Hematopoietic multipotent progenitor cell (in vitro differentiated cells): ENCODE results near the gene RPL23. TPM values are rescaled to one million over a fixed set of nuclear protein-coding genes. Genes with fewer than 3 reads are reported as not detected.

ENCODE experiments used
- DNase-seq, 3 donors: peaks; one replicate each; pipeline ENCODE4 v3.0.0-alpha.2; 2011 to 2015; ENCODE audit warnings: low read depth in 2 of 3, low spot score in 2 of 3
- total RNA-seq: library from RNA; depleted of rRNA; stranded (reverse); fragments of >200 nt; gene quantifications from one replicate; pipeline ENCODE4 v1.2.3, GENCODE V29; 2012

Gene RPL23
- total RNA-seq, 1 donor: 1,418 TPM

DNA sequence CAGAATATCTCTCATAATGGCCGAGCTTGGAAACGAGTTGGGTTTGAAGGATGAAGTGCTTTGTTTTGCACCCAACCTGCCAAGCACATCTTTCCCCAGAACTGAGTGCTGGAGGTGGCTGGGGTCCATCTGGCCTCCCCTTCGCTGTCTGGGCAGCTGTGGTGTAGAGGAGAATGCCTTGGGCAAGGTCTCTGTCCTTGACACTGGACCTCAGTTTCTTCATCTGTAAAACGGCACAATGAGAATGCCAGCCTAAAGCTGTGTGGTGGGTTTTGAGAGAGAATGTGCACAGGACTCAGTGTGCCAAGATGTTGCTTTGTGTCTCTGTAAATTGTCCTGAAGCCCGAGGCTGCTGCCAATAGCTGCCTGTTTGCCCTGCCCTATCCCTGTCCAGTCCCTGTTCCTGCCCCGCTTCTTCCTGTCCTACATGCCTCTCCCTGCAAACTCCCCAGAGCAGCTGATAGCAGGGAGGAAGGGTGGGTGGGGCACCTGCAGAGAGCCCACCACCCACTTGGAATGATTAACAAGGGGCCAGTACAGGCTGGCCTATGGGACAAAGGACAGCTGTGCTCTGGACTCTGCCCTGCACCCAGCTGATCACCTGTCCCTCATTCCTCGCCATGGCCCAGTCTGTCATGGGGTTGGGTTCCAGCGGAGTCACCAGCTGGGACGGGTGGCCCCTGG is 31.7 kb upstream of the RPL23 start:
- no peak for DNase-seq

DNA sequence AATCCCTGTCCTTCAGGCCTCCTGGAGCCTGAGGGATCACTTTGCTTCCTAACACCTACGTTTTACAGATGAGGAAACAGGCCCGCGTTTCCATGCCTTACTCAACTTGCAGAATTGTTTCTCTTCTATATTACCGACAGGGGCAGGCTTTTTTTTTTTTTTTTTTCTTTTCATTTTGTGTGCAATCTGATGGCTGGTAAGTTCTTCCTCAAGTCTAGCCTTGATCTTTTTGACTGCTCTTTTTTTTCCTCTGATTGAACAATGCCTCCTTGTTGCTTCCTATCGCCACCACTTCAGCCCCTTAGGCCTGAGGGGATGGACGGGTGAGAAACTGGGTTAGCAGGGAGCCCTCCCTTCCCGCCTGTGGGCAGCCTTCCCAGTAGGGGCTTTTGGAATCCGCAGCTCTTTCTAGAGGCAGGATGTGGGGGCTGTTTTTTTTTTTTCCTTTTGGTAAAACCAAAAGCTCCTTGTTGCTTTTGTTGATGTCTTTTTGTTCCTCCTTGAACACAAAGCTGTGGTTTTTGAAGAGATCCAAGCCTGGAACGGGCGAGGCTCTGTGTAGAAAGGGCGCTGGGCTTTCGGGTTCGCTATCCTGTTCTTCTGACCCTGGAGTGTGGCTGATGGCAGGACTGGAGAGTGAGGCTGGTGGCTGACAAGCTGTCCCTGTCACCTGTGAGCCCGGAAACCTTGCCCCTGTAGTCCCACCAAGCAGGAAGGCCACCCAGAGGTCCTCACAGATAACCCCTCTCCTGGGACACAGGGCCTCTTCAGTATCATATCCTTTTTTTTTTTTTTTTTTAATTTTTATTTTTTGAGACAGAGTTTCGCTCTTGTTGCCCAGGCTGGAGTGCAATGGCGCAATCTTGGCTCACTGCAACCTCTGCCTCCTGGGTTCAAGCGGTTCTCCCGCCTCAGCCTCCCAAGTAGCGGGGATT is 30.3 kb upstream of the RPL23 start:
- DNase-seq: peak in 1 of 3 donors; percentile 23

DNA sequence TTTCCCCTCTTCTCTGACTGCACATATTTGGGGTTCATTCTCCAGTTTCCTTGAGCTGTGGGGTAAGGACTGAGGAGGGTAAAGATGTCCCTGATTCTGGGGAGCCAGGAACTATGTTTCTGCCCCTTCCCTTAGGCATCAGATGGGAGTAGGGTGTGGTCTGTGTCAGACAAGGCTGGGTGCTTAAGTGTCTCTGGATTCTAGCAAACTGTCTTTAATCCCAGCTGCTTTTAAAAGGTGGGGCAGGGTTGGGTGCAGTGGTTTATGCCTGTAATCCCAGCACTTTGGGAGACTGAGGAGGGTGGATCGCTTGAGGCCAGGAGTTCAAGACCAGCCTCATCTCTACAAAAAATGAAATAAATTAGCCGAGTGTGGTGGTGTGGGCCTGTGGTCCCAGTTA is 29.3 kb upstream of the RPL23 start:
- DNase-seq: no peak

DNA sequence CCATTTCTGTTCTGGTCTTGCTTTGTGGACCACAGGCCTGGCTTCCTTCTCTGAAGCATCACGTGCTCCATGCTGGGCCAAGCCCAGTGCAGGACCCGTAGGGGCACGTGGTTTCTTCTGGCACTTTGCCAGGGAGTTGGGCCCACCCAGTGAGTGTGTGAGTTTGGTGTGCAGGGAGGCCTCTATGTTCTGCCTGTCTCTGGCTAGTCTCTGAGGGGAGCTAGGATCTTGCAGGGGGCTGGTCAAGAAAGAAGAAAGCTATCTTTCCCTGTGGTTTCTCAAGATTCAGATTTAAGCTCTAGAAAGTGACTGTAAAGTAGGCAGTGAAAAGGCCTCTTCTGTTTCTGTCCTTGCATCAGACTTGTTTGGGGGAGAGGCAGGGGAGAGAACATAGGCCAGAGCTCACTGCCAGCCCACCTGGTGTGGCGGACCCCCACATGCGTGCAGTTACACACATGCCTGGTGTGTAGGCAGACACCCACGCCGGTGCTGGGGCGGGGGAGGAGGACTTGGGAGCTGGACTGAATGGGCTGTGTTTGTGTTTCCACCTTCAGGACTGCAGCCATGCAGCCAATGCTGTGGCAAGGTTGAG is 28.2 kb upstream of the RPL23 start:
- DNase-seq: peak in 2 of 3 donors; percentile 70 to 75

GRCh38 chr17:38879878-38880665 is 26.6 kb upstream of the RPL23 start:
- DNase-seq: no peak

DNA sequence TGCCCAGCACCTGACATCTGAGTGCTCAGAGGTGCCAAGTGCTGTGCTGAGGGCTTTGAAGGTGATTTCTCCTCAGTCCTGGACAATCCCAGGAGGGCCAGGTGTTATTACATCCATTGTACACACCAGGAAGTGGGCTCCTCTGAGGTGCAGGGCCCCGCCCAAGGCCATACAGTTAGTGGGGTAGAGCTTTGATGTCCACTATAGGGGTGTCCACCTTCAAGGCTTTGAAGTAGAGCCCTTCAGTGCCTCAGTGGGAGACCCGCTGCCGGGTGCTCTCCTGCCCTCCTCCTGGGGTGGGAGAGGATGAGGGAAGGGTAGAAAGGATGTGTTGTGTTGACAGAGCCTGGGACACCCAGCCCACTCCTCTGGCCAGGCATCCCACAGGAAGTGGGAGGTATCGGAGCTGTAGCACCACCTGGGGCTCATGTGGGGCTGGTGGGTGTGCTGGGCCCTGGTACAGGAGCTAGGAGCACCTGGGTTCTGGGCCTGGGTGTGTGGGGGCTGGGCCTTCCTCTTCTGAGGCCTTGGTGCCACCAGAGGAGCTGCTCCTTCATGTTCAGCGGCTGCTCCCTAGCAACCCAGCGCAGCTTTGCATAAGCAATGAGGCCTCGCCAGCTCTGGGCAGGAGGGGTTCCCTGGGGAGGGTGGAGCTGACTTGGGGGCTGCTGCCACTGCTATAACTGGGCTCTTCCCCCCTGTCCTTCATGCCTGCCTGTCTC is 23.8 kb upstream of the RPL23 start:
- DNase-seq: peak in 1 of 3 donors; percentile 53

DNA sequence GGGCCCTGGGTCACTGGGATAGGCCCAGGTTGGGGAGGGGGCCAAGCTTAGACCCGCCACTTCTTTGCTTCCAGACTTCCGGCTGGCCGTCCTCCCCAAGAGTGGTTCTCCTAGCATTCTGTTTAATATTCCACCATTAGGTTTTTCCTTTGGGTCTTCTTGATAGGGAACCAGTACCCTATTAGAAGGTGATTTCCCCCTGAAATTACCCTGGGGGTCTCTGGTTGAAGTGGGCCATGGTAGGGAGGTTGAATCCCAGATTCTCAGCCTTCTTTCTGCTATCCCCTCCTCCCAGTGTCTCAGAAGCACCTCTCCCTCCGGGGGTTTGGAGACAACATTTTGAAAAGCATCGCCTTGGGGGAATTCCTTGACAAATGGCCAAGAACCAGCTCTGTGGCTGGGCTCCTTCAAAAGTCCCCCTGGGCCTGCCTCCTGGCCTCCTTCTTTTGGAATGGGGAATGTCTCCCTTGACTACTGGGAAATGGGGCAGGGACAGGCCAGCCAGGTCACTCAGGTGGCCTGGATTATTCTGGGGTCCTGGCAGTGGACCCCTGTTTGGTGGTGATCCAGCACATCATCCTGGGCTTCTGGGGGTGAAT is 22.1 kb upstream of the RPL23 start:
- no peak for DNase-seq

DNA sequence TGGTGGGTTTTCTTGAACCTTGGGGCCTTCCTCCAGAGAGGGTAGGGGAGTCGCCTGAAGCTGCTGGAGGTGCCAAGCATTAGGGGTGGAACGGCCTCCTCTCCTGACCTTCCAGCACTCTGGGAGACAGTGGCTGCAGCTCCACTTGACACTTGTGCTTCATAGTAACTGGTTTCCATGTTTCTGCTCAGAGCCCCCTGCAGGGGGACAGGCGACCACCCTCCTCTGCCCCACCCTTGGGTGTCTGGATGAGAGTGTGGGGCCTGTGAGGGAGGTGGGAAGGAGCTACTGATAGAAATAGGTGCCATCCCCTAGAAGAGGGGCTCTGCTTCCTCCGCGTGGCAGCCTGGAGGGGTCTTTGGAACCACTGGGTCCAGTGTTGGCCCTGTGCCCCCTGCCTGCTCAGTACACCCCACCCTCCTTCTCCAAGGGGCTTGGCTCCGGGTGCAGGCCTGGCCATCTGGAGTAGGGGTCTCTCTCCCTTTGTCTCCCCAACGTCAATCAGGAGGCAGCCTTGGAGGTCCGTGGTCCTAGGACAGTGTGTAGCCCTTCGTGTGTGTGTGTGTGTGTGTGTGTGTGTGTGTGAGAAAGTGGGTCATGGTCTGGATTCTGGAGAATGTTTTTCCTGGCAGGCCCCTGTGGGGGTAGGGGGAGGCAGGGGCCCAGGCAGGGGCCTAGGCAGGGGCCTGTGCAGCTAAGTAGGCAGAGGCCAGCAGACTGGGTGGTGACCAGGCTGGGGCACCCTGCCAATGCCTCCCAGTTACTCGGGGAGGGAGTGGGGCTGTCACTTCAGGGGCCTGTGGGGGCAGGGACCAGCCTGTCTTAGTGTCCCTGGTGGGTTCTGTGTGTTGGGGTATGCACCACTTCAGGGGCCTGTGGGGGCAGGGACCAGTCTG is 21.2 kb upstream of the RPL23 start:
- no peak for DNase-seq

DNA sequence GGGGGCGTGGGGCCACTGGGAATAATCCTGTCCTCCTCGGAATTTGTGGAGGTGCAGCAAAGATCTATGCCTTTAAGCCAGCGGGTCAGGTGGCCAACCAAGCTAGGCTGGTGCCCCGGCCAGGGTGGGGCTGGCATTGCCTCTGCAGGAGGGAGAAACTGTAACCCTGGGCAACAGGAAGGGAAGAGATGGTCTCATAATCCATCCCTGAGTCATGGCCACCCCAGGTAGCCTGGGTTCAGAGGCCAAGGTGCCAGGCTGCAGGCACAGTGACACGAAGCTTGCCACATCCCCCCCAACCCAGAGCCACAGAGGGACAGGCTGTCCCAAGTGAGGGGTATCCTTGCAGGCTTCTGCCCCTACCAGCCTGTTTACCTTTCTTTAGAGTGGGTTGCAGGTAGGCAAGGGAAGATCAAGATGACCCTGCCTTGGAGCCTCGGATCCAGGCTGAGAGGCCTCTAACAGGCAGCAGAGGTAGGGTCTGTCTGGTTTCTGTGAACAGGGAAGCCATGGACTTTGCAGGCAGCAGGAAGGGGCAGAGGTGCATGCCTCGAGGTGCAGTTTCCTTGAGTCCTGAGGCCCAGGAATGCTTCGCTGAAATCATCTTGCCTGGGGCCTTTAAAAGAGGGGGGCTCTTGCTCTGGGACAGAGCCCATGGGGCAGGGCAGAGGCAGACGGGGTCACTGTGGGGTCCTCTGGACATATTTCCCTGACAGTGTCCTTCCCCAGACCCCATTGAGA is 20.3 kb upstream of the RPL23 start:
- no peak for DNase-seq

DNA sequence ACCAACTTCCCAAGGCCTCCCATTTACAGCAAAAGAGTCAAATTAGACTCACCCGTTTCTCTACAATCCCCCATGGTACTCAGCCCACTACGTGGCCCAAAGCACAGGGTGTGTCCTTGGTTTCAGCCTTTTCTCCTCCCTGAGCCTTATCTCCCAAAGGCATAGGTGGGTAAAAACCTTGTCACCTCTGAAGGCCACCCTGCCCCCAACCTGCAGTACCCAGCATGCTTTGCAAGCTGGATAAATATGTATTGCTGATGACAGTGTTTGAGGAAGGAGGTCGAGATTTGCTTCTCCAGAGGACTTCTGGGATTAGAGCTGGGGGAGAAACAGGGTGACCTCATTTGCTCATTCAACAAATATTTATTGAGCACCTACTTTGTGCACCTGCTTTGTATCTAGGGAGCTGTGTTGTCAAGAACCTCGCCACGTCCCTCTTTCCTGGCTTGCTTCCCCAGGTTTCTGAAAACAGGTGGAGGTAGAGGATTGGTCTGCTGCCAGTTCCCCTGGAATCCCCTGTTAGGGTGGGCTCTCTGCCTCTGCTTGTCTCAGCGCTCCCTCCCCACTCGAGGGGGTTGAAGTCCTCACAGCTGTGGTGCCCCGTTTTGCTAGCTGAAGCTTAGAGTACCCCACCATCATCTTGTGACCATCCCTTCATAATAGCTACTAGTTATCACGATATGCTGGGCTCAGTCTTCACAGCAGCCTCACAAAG is 19.3 kb upstream of the RPL23 start:
- no peak for DNase-seq

GRCh38 chr17:38872027-38872511 is 18.5 kb upstream of the RPL23 start:
- DNase-seq: no peak

DNA sequence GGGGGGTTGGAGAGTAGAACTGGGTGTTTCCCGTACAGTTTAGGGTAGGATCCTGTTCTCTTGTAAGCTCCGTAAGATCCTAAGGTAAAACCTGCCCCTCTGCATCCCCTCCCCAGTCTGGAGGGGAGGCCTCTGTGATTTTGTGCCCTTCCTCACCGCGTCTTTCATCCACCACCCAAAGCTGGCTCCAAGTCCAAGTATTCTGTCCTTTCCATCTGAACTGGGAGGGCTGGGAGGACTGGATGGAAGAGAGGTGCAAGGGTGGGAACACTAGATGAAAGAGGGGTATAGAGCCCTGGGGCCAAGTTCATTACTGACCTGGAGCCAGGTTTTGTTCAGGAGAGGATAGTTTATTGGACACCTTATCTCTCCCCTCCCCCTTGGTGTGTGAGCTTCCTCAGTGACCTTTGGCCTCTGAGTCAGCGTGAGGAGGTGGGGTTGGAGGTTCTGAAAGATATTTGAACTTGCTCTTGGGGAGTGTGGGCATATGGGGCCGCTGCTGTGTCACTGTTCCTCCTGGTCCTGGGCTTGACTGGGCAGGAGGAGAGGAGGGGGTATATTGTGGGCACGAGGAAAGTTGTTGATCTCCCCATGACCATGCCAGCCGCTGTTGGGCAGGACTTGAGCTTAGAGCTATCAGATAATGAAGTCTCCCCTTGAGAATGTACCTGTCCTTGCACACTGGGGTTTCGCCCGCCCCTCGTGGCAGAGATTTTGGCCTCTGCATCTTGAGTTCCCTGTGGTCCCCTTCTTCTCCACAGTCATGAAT is 17.9 kb upstream of the RPL23 start:
- peak in 2 of 3 donors; percentile 60 to 74 for DNase-seq

- peak in 2 of 3 donors; percentile 54 to 61 for DNase-seq
Observed at GRCh38 chr17:38870259-38871165, 17.0 kb upstream of the RPL23 start.

DNA sequence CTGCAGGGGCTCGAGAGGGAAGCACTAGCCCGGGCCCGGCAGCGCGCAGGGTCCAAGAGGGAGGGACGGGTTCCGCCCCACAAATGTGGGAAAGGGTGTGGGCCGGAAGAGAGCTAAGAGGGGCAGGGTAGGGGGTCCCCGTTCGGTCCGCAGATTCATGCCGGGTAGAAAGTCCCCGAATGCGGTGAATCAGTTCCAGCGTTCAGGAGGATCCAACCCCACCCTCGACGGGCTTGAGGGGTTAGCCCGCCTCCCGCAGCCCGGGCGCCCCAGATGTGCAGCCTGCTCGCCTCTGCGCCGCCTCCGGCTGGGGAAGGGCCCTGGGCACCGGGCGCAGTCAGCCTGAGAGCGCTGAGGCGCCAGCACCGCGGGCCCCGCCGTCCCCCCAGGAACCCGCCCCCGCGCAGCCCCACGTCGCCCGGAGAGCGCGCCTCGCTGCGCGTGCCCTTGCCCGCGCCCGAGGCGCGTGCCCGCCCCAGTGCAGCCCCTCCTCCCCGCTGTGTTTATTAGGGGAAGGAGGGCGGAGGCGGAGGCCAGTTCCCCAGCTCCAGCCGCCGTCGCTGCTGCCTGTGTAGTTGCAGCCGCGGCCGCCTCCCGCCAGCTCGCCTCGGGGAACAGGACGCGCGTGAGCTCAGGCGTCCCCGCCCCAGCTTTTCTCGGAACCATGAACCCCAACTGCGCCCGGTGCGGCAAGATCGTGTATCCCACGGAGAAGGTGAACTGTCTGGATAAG is 16.2 kb upstream of the RPL23 start, which contains the start of gene LASP1:
TSS of gene LASP1 (plus strand) at position 533 of the 733 bp plus-strand sequence. CDS start at position 665, 132 bp downstream.
- DNase-seq: peak; percentile 81 to 90 (median 89)
